Measurements from ENCODE around the gene SLC15A5. TPM values are rescaled to one million over a fixed set of nuclear protein-coding genes. Genes with fewer than 3 reads are reported as not detected.

Gene SLC15A5
- under 1 TPM in 2 of 5 donors, not detected in 3; 0.04 to 0.08 TPM for polyA plus RNA-seq (ENCODE audit: insufficient read depth in 1 of 5, insufficient read length in 5 of 5, low replicate concordance in 1 of 5)
- long read RNA-seq, donor 1 = 0 reads
- long read RNA-seq, donor 2 = 0 reads
- long read RNA-seq, donor 3 = 0 reads
- long read RNA-seq, donor 4 = 0 reads
- long read RNA-seq, donor 5 = 0 reads
- long read RNA-seq, donor 6 = 0 reads
- long read RNA-seq, donor 7 = 0 reads
- long read RNA-seq, donor 8 = 0 reads

DNA sequence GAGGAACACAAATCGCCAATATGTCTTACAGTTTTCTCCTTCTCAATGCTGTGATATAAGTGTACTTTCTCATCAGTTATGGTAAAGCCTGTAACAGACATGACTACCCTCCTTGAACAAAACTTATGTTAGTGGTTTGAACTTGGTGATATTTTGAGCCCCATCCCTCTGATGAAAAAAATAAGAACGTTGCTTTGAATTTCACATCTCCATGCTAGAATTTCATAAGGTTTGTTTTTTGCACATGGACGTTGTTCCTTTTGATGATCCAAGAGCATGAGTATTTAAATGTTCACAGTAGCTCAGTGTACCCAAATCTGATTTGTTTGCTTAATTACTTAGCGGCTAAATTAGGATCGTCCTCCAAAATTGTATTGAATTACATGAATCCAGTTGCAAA, at the start of gene SLC15A5:
Gene SLC15A5 (minus strand): TSS at position 101 of the 400 bp plus-strand sequence. CDS start 0 bp downstream, at position 101.
- DNase-seq = no peak

DNA sequence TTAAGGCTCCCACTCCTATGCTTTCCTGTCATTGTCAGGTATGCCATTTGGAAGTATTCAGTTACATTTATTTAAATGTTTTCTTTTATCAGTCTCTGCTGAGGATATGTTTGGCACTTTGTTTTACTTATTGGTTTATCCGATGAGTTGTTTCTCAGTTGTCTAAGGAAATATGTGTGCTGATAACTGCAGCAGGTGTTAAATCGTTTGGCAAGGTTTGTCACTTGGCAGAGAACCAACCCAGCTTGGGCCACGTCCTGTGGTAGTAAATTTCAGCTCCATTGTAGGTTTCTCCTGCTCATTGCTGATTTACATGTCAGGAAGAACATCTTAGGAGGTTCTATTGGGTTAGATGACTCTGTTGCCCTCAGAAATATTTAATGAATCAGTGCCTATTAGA, 47.9 kb upstream of the SLC15A5 start:
- DNase-seq = no peak

DNA sequence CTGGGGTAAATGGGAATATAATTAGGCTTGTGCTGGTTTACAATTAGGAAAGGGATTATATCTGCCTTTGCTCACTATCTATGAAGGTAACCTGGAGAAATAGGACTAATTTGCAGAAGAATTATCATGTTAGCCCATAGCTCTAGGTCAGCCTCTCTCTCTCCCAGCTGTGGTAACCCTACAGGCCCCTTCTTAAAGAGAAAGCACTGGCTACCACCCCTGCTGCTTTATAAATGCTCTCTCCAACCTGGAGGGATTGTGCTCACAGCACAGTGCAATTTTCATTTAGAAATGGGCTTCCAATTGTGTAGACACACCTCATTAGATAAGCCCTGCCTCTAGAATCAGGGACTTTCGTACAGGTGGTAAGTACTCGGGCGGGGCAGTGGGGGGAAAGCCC, 47.3 kb upstream of the SLC15A5 start:
- DNase-seq = no peak

GRCh38 chr12:16324272-16324671, 46.8 kb upstream of the SLC15A5 start:
- DNase-seq = no peak

- no peak for DNase-seq
These were observed 46.2 kb upstream of the SLC15A5 start for GRCh38 chr12:16323638-16324037.

DNA sequence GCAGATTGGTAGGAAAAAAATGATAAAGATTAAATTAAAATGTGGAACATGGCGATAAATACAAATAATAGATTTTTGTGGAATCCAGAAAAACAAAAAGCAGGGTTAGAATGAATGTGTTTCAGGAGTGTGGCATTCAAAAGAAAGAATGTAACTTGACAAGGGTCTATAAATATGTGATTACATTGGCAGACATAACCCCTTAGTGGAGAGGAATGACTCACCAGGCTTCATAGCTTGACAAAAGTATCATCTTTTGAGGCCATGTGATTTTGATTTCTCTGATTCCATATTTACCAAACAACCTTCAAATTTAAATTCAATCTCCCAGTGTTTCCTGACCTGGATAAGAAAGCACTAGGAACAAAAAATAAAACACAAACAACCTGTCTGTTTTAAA, 45.5 kb upstream of the SLC15A5 start:
- DNase-seq = no peak

- no peak for DNase-seq
These were observed 33.4 kb upstream of the SLC15A5 start for GRCh38 chr12:16310934-16311333.

DNA sequence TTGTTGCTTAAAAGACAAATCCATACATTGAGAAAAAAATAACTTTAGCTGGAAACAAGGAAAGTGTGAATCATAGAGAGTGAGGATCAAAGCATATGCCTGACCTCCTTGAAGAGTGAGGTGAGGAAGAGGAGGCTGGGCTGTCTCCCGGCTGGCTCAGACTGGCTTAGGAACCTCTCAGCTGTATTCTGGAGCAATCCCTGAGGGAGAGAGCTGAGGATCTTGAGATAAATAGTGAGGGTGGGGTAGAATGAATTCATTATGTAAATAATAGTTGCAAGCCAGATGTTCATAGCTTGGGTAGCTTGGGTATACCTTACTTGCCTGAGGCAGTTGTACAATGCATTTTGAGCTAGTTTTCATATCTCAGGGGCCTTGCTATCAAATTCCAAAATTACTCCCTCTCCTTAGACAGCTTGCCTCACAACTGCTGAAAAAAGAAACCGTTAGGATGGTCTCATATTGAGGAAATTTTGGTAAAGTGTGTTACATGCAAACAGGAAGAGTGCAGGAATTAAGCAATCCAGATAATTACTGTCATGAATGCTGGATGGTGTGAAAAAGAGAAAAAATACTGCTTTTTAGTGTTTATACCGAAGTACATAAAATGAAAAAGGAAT, 30.5 kb upstream of the SLC15A5 start:
- DNase-seq = no peak

DNA sequence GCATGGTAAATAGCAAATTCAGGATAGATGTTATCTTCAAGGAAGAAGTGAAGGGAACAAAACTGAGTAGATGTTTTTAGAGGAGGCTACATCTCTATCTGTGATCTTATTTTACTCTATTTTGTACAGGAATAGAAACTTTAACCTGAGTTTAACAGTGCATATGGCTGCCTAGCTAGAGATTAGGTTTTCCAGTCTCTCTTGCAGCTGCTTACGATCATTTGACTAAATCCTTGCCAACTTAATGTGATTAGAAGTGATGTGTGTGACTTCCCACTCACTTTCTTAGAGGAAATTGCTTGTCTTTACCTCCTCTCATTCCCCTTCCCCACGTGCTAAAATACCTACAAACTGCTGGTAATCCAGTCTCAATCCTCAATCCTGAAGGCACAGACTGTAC, 26.5 kb upstream of the SLC15A5 start:
- DNase-seq = no peak

- DNase-seq = no peak
These were observed 23.3 kb upstream of the SLC15A5 start for GRCh38 chr12:16300736-16301135.

DNA sequence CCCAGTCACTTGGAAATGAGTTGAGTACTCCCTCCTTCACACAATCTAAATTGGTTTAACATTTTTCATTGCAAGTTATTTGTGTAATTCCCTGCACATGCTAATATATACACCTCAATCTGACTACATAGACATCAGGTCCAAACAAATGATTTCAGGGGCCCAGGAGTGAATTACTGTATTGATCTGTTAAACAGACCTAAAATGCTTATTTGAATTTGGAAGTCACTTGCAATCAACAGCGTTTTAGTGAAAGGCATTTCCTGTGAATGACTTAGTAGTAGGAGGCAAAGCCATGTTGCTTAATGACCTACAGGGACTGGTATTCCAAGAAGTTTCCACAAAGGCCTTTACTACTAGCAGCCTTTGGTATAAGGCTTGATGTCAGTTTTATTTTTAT, 22.6 kb upstream of the SLC15A5 start:
- DNase-seq = no peak

DNA sequence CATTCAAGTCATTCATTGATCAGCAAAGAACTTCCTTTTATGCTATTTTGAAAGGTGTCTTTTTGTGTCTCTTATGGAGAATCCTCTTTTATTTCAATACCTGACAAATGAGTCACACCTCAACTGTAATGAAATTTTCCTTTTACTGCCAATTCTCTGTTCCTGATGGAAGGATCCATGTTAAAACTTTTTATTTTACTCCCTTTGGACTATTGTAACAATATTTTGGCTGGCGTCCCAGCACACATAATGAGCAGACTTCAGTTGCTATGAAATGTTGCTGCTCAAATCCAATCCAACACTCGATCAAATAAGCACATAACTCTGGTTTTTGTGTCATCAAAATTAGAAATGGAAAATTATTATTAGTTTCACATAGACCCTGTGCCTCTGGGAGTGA, 21.9 kb upstream of the SLC15A5 start:
- DNase-seq = no peak

GRCh38 chr12:16297521-16297920, 20.0 kb upstream of the SLC15A5 start:
- DNase-seq = no peak

DNA sequence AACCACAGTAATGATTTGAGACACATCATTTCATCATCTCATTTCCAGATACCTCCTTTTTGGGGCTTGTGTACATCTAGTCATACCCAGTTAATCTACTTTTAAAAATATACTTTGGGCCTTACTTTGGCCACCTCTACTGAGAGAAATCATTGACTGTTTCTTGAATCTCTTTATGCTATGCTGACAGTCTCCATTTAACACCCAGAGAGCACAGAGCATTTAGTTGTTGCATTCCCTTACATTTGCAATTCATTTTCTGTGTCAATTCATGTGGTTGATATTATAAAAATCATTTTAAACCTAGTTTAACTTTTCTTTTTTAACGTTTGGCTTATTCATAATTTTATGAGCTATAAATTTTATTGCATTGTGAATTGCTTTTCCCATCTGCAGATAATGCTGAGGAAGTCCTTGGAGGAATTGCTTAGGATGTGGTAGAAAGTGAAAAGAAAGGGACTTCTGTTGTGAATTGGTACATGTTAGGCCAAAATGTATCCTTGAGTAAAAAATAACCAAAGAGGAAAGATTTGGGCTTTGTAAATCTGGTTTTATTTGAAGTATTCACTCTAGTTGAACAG, 17.0 kb upstream of the SLC15A5 start:
- DNase-seq = no peak

- no peak for DNase-seq
These were observed 13.5 kb upstream of the SLC15A5 start for GRCh38 chr12:16291032-16291431.

GRCh38 chr12:16285586-16285985, 8.1 kb upstream of the SLC15A5 start:
- no peak for DNase-seq

DNA sequence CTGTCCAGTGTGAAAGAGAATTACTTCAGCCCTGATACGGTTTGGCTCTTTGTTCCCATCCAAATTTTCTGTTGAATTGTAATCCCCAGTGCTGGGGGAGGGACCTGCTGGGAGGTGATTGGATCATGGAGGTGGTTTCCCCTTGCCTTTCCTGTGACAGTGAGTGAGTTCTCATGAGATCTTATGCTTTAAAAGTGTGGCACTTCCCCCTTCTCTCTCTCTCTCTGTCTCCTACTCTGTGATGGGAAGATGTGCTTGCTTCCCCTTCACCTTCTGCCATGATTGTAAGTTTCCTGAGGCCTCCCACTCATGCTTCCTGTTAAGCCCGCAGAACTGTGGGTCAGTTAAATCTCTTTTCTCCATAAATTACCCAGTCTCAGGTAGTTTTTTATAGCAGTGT, 5.5 kb upstream of the SLC15A5 start:
- no peak for DNase-seq

- no peak for DNase-seq
These were observed 4.6 kb upstream of the SLC15A5 start for GRCh38 chr12:16282081-16282480.

- no peak for DNase-seq
These were observed 3.7 kb upstream of the SLC15A5 start for GRCh38 chr12:16281157-16281556.

- DNase-seq = no peak
These were observed 5.3 kb downstream of the SLC15A5 start for GRCh38 chr12:16272222-16272621.

DNA sequence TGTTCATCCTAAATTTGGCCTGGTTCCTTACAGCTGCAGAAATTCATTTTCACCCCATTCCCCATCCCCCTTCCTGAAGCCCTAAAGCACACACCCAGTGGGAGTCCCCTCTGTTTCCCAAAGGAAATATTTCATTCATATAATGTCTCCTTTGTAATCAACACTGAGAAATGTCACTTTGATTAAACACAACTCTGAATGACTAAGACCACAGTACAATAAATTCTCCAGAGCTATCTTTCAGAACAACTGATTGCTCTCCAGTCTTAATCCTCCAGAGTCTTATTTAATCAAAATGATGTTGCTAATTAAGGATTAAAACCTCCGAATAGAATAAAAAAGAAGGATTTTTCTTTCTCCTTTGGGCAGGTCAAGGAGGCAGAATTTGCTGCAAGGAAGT, 6.4 kb downstream of the SLC15A5 start:
- DNase-seq = no peak

GRCh38 chr12:16269946-16270345, 7.5 kb downstream of the SLC15A5 start:
- DNase-seq = no peak

- no peak for DNase-seq
These were observed 11.4 kb downstream of the SLC15A5 start for GRCh38 chr12:16266085-16266484.
